ENCODE results near the gene IFI35. TPM values are rescaled to one million over a fixed set of nuclear protein-coding genes. Genes with fewer than 3 reads are reported as not detected.

IFI35 gene
- total RNA-seq, 4 donors from 2014 or later: 1.3 to 11.0 (median 4.0) TPM

DNA sequence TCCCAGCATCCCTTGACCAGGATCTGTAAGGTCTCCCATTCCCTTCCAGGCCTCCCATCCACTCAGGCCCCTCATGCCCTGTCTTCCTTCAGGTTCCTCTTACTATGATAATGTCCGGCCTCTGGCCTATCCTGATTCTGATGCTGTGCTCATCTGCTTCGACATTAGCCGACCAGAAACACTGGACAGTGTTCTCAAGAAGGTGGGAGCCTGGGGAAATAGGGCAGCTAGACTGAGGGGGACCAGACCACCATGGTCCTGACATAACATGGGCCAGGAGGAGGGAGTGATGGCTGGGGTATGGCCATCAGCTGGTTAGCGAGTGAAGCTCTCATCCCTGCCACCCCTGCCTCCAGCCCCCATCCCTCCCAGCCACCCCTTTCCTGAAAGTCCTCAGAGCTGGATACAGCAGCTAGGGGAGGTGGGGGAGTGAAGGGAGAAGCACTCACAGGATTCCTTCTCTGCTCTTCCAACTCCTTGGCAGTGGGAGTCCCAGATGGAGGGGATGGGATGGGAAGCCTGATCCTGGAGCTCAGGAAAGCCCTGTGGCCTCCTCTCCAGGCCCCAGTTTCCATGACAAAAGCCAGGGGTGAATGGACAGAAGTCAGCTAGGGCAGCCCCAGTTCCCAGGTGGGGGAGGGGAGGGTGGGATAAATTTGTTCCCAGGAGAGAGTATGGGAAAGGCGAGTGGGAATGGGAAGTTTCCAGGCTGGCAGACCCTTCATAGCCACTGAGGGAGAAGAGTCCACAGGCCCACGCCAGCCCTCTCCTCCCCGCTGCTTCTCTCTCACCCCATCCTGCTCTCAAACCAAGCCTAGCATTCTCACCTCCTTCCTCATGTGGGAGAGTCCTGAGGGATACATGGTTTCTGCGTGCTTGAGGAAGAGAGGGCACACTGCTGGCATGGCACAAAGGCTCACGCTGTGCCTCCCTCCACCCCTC, 20.8 kb downstream of the IFI35 start:
- in situ Hi-C loops (cut with MboI; ENCODE audit: low sequenced_read_pairs in 4 of 4): no loop called here

DNA sequence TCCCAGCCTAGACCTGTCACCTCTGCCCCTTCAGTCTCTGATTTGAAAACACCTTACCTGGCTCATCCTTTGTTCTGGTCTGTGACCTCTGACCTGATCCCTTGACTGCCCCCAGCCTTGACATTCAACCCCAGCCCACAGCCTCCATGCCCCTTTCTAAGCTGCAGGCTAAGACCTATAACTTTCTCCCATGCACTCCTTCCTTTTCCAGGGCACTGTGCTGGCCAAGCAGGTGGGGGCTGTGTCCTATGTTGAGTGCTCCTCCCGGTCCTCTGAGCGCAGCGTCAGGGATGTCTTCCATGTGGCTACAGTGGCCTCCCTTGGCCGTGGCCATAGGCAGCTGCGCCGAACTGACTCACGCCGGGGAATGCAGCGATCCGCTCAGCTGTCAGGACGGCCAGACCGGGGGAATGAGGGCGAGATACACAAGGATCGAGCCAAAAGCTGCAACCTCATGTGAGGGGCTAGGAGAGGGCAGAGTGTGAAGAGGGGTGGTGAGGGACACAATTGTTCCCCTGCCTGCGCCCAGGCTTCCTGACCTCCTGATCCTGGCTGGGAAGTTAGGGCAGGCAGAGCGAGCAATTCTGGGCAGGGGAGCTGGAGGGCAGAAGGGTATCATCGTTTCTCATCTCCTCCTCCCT, 21.8 kb downstream of the IFI35 start:
- DNase-seq: peak; percentile 30 to 64
- intact Hi-C loops (cut with DNase I; ENCODE audit: low total_unique reads): no loop called here
- H3K27ac ChIP-seq: peak overlapping the region in 1 of 4 donors; percentile 26
- H3K36me3 ChIP-seq: no peaks in the 10 kb centered on the region
- no peaks in the 10 kb centered on the region for H3K9me3 ChIP-seq
- peaks cover 9 to 11% of the 10 kb centered on the region in 2 donors for H3K4me1 ChIP-seq
- H3K27me3 ChIP-seq: no peaks in the 10 kb centered on the region
- in situ Hi-C loops (cut with MboI; ENCODE audit: low sequenced_read_pairs in 4 of 4): no loop called here
- no peak overlapping the region for H3K4me3 ChIP-seq
- peak; percentile 22 to 39 for ATAC-seq
- TF ChIP-seq, protein P1, sequence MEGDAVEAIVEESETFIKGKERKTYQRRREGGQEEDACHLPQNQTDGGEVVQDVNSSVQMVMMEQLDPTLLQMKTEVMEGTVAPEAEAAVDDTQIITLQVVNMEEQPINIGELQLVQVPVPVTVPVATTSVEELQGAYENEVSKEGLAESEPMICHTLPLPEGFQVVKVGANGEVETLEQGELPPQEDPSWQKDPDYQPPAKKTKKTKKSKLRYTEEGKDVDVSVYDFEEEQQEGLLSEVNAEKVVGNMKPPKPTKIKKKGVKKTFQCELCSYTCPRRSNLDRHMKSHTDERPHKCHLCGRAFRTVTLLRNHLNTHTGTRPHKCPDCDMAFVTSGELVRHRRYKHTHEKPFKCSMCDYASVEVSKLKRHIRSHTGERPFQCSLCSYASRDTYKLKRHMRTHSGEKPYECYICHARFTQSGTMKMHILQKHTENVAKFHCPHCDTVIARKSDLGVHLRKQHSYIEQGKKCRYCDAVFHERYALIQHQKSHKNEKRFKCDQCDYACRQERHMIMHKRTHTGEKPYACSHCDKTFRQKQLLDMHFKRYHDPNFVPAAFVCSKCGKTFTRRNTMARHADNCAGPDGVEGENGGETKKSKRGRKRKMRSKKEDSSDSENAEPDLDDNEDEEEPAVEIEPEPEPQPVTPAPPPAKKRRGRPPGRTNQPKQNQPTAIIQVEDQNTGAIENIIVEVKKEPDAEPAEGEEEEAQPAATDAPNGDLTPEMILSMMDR (IDR thresholded peaks at IDR 0.05 in 4 of 5, conservative IDR thresholded peaks at IDR 0.05 in 1 of 5): no peak
- TF ChIP-seq POLR2A (IDR thresholded peaks at IDR 0.05): no peak

More for the DNA sequence above, 20.8 kb downstream of the IFI35 start:
- intact Hi-C loops (cut with DNase I; ENCODE audit: low total_unique reads): no loop called here
- no peak for TF ChIP-seq POLR2A (IDR thresholded peaks at IDR 0.05)
- TF ChIP-seq, protein P1 (IDR thresholded peaks at IDR 0.05 in 4 of 5, conservative IDR thresholded peaks at IDR 0.05 in 1 of 5): no peak
- Histone ChIP-seq H3K4me1 (peaks cover 13 to 17% of the 10 kb centered on the region in 2 donors), H3K36me3 (no peaks in the 10 kb centered on the region), H3K9me3 (no peaks in the 10 kb centered on the region), H3K27ac (no peak overlapping the region), H3K27me3 (no peaks in the 10 kb centered on the region), H3K4me3 (no peak overlapping the region)
- DNase-seq: no peak
- ATAC-seq: no peak

DNA sequence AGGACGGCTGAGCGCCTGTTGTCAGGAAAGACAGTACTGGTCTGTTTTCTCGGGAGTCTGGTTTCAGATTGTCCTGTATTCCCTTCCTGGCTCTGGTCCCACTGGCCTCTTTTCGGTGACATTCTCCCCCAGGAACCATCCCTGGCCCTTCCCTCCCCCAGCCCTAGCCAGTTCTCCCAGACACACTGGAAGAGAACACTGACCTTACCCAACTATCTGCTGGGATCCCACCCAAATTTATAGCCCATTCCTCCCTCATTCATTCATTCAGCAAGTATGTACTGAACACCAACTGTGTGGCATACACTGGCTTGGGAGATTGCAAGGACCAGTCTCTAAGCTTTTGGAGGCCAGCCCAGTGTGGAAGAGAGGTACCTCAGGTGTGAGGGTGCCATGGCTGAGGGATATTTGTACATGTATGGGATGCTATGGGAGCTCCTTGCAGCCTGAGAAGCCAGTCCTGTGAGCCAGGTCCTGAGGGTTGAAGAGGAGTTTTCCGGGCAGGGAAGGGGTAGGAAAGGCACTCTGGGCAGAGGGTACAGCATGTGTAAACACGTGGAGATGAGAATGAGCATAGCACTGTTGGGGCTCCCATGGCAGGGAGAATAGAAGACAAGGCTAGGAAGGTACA, 23.7 kb downstream of the IFI35 start:
- peak overlapping the region in 2 of 4 donors; percentile 63 to 73 for H3K27ac ChIP-seq
- no peaks in the 10 kb centered on the region for H3K27me3 ChIP-seq
- no peak for TF ChIP-seq POLR2A (IDR thresholded peaks at IDR 0.05)
- TF ChIP-seq, protein P1 (IDR thresholded peaks at IDR 0.05 in 4 of 5, conservative IDR thresholded peaks at IDR 0.05 in 1 of 5): no peak
- ATAC-seq (peak; percentile 28 to 45), DNase-seq (no peak)
- no peak overlapping the region for H3K4me3 ChIP-seq
- intact Hi-C loops (cut with DNase I; ENCODE audit: low total_unique reads): no loop called here
- in situ Hi-C loops (cut with MboI; ENCODE audit: low sequenced_read_pairs in 4 of 4): loop anchor here in 1 of 4 donors (10.0 kb wide), 1 partner anchor 95 kb away; the partner anchor contains the start of gene BRCA1
- no peaks in the 10 kb centered on the region for H3K36me3 ChIP-seq
- H3K4me1 ChIP-seq: peaks cover 4 to 6% of the 10 kb centered on the region in 2 donors
- no peaks in the 10 kb centered on the region for H3K9me3 ChIP-seq

DNA sequence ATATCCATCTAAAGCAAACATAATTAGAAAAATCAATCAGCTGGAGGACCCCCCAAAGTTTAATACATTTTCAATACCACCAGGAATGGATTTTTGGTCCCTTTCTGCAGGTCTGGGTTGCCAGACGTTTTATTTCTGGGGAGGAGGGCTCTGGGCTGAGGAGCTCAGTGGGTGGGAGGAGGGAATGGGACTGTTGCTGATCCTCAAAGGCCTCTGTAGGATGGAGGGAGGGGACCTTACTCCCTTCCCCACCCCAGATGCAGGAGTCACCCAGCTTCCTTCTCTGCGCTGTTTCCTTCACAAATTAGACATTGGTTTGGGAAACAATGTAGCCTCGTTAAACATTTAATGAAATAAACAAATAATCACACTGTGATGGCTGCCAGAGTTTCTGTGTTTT, 25.1 kb downstream of the IFI35 start:
- DNase-seq (no peak), ATAC-seq (no peak)
- Histone ChIP-seq H3K9me3 (no peaks in the 10 kb centered on the region), H3K4me3 (no peak overlapping the region), H3K27me3 (no peaks in the 10 kb centered on the region), H3K27ac (no peak overlapping the region), H3K4me1 (peaks cover 4 to 6% of the 10 kb centered on the region in 2 donors), H3K36me3 (no peaks in the 10 kb centered on the region)
- in situ Hi-C loops (cut with MboI; ENCODE audit: low sequenced_read_pairs in 4 of 4): loop anchor here in 1 of 4 donors (10.0 kb wide), 1 partner anchor 93 kb away; the partner anchor contains the start of gene BRCA1
- no peak for TF ChIP-seq POLR2A (IDR thresholded peaks at IDR 0.05)
- TF ChIP-seq, protein P1 (IDR thresholded peaks at IDR 0.05 in 4 of 5, conservative IDR thresholded peaks at IDR 0.05 in 1 of 5): no peak
- intact Hi-C loops (cut with DNase I; ENCODE audit: low total_unique reads): no loop called here
